Activated CD8-positive, alpha-beta T cell treated with anti-CD3 and anti-CD28 coated beads for 36 hours (primary cell): ENCODE data around the gene PSME3IP1. TPM values are rescaled to one million over a fixed set of nuclear protein-coding genes. Genes with fewer than 3 reads are reported as not detected.

Source experiments
- ATAC-seq: fragments of 200-7000 bp; cut with Tn5 transposase; one replicate; pipeline ENCODE4 v1.10.0; 2021; ENCODE audit warnings: mild to moderate bottlenecking, moderate library complexity
- CTCF ChIA-PET: fragments of 350-600 bp; sonication (Branson Sonifier 250); formaldehyde crosslinking; loops from one replicate; lab custom pipeline; 2021; ENCODE audit warnings: antibody characterized with exemption; lab: Charles Lee
- POLR2A ChIA-PET: fragments of 350-600 bp; sonication (Branson Sonifier 250); formaldehyde crosslinking; loops from one replicate; lab custom pipeline; 2021; ENCODE audit warnings: antibody characterized with exemption; lab: Charles Lee
- DNase-seq: peaks from one replicate; pipeline ENCODE4 v3.0.0-alpha.2; 2020
- H3K27ac Mint-ChIP-seq: one replicate; pipeline ENCODE4 v1.8.0; 2021; ENCODE audit warnings: mild to moderate bottlenecking, mixed read lengths
- H3K27me3 Mint-ChIP-seq: one replicate; pipeline ENCODE4 v1.8.0; 2021; ENCODE audit warnings: mixed read lengths
- H3K36me3 Mint-ChIP-seq: one replicate; pipeline ENCODE4 v1.8.0; 2021; ENCODE audit warnings: low read depth, mixed read lengths
- H3K4me1 Mint-ChIP-seq: one replicate; pipeline ENCODE4 v1.8.0; 2021; ENCODE audit warnings: low read depth, mixed read lengths
- H3K4me3 Mint-ChIP-seq: one replicate; pipeline ENCODE4 v1.8.0; 2021; ENCODE audit warnings: mild to moderate bottlenecking, moderate library complexity, mixed read lengths
- H3K9me3 Mint-ChIP-seq: one replicate; pipeline ENCODE4 v1.8.0; 2021; ENCODE audit warnings: mixed read lengths
- intact Hi-C: fragments of 100-400 bp; cut with micrococcal nuclease; formaldehyde crosslinking; loops from one replicate; pipeline ENCODE4 v1.10.0; 2022
- total RNA-seq, 2 experiments: library from RNA; stranded (reverse); gene quantifications; one replicate each; pipeline ENCODE4 v1.2.3, GENCODE V29; 2021
- TF ChIP-seq, protein P1 (sequence below): fragments of 200-600 bp; IDR thresholded peaks from one replicate; pipeline ENCODE4 v1.8.0; 2022; ENCODE audit warnings: antibody characterized with exemption, mild to moderate bottlenecking

PSME3IP1 gene
- total RNA-seq, 2 experiments from 2014 or later: 101 to 103 TPM

DNA sequence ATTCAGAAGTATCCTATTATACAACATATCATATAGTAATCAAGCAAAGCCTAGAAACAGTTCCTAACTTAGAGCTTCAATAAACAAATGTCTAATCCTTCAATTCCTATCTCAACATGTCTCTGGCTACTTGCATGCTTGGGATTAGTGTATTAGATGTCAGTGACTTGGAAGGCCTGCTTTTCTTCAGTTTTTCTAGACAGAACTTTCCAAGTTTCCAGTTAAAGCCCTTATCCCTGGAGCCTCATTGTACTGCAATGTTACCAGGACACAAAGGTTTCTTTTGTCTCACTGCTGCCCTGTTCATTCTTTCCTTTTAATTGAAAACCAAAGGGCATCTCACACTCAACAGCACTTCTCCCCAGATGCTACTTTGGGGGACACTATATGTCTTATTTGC lies 16.5 kb downstream of the PSME3IP1 start:
- POLR2A ChIA-PET: no interaction called here
- H3K36me3 Mint-ChIP-seq: peaks cover 33% of the 10 kb centered on the region

DNA sequence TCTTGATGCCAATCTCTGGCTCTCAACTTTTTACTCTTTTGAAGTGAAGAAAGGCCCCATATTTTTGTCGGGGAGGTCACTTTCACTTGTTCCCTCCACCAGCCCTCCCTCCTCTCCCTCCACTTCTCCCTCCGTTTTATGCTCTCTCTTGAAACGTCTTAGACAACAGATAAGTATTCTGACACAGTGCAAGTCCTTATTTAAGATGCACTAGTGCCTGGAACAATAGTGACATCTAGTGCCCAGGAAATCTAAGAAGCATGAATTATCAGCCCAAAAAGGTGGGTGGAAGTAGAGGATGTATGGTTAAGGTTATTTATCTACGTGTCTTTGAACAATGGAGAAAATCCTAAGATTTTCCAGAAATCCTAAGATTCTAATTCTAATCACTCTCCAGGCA lies 17.9 kb downstream of the PSME3IP1 start:
- POLR2A ChIA-PET: interaction anchor here (0.6 kb wide), 1 partner anchor 83 kb away, joined by 4 read pairs; no protein-coding TSS in a partner anchor

More for the DNA sequence above, 16.5 kb downstream of the PSME3IP1 start:
- TF ChIP-seq, protein P1, sequence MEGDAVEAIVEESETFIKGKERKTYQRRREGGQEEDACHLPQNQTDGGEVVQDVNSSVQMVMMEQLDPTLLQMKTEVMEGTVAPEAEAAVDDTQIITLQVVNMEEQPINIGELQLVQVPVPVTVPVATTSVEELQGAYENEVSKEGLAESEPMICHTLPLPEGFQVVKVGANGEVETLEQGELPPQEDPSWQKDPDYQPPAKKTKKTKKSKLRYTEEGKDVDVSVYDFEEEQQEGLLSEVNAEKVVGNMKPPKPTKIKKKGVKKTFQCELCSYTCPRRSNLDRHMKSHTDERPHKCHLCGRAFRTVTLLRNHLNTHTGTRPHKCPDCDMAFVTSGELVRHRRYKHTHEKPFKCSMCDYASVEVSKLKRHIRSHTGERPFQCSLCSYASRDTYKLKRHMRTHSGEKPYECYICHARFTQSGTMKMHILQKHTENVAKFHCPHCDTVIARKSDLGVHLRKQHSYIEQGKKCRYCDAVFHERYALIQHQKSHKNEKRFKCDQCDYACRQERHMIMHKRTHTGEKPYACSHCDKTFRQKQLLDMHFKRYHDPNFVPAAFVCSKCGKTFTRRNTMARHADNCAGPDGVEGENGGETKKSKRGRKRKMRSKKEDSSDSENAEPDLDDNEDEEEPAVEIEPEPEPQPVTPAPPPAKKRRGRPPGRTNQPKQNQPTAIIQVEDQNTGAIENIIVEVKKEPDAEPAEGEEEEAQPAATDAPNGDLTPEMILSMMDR: no peak
- Mint-ChIP-seq H3K27ac (no peak overlapping the region), H3K27me3 (no peaks in the 10 kb centered on the region), H3K4me1 (peaks cover 4% of the 10 kb centered on the region), H3K4me3 (no peak overlapping the region), H3K9me3 (no peaks in the 10 kb centered on the region)
- CTCF ChIA-PET: interaction anchor here (0.9 to 6.3 kb wide), 5 partner anchors 50 to 142 kb away, joined by 3 to 92 read pairs (median 3); partner anchors contain the start of gene CPNE2
- ATAC-seq (no peak), DNase-seq (no peak)
- intact Hi-C loops: loop anchor here (2.0 kb wide), 1 partner anchor 85 kb away; no protein-coding TSS in a partner anchor

DNA sequence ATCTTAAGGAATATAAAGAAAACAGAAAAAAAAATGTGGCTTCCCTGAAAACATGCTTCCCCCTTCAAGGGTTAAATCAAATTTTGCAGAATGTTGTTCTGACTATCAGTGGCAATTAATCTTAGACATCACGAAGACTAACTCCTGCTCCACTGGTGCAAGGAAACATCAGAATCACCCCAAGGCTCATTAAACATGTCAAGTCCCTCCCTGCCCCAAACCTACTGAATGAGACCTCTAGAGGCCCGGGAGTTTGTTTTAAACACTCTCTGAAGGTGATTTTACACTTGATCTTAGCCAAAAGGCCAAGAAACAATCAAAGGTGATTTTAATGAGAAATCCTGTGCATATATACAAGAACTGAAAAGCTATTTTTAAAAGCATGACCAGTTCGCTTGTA lies 18.3 kb downstream of the PSME3IP1 start:
- POLR2A ChIA-PET: interaction anchor here (0.6 kb wide), 1 partner anchor 83 kb away, joined by 4 read pairs; no protein-coding TSS in a partner anchor
- Mint-ChIP-seq H3K4me1 (peaks cover 4% of the 10 kb centered on the region), H3K27me3 (no peaks in the 10 kb centered on the region), H3K36me3 (peaks cover 41% of the 10 kb centered on the region), H3K27ac (no peak overlapping the region), H3K9me3 (no peaks in the 10 kb centered on the region), H3K4me3 (no peak overlapping the region)
- CTCF ChIA-PET: interaction anchor here (0.7 to 6.3 kb wide), 13 partner anchors 9 to 204 kb away, joined by 3 to 92 read pairs (median 4); partner anchors contain the start of gene CPNE2
- intact Hi-C loops: no loop called here
- ATAC-seq (no peak), DNase-seq (no peak)
- TF ChIP-seq, protein P1: no peak

More for the DNA sequence above, 17.9 kb downstream of the PSME3IP1 start:
- no peaks in the 10 kb centered on the region for H3K9me3 Mint-ChIP-seq
- intact Hi-C loops: loop anchor here (2.0 kb wide), 1 partner anchor 83 kb away; no protein-coding TSS in a partner anchor
- H3K4me1 Mint-ChIP-seq: peaks cover 4% of the 10 kb centered on the region
- CTCF ChIA-PET: interaction anchor here (0.7 to 6.3 kb wide), 13 partner anchors 9 to 204 kb away, joined by 3 to 92 read pairs (median 4); partner anchors contain the start of gene CPNE2
- H3K36me3 Mint-ChIP-seq: peaks cover 39% of the 10 kb centered on the region
- ATAC-seq (peak; percentile 86), DNase-seq (peak; percentile 16)
- H3K27ac Mint-ChIP-seq: no peak overlapping the region
- TF ChIP-seq, protein P1: peak; percentile 82
- no peak overlapping the region for H3K4me3 Mint-ChIP-seq
- no peaks in the 10 kb centered on the region for H3K27me3 Mint-ChIP-seq

DNA sequence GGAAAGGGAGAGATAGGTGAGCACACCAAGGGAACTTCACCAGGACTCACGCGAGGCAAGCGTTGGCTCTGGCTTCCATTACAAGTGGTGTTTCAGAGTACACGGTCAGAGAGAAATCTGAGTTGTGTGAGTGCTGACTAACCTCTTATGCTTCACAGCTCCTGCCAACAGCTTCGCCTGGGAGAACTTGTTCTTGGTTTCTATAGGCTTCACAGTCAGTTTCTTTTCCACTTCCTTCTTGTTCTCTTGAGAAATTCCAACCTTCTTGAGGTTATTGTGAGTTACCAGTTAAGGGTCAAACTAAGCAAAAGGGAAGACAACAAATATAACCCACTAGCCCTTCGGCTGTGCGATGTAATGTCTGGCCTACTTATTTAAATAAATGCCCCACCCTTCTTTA lies 18.9 kb downstream of the PSME3IP1 start:
- no peaks in the 10 kb centered on the region for H3K27me3 Mint-ChIP-seq

More for the DNA sequence above, 18.9 kb downstream of the PSME3IP1 start:
- H3K4me1 Mint-ChIP-seq: peaks cover 4% of the 10 kb centered on the region
- ATAC-seq (no peak), DNase-seq (no peak)
- no peak overlapping the region for H3K4me3 Mint-ChIP-seq
- CTCF ChIA-PET: interaction anchor here (1.1 to 6.3 kb wide), 2 partner anchors 75 to 82 kb away, joined by 5 to 92 read pairs; partner anchors contain the start of gene CPNE2
- H3K9me3 Mint-ChIP-seq: no peaks in the 10 kb centered on the region
- peaks cover 41% of the 10 kb centered on the region for H3K36me3 Mint-ChIP-seq
- intact Hi-C loops: no loop called here
- H3K27ac Mint-ChIP-seq: no peak overlapping the region
- TF ChIP-seq, protein P1: no peak
- POLR2A ChIA-PET: no interaction called here
